ENCODE results near the gene LIPC. TPM values are rescaled to one million over a fixed set of nuclear protein-coding genes. Genes with fewer than 3 reads are reported as not detected.

LIPC gene
- polyA plus RNA-seq, 3 donors, result 0.37 TPM; not detected in 2

DNA sequence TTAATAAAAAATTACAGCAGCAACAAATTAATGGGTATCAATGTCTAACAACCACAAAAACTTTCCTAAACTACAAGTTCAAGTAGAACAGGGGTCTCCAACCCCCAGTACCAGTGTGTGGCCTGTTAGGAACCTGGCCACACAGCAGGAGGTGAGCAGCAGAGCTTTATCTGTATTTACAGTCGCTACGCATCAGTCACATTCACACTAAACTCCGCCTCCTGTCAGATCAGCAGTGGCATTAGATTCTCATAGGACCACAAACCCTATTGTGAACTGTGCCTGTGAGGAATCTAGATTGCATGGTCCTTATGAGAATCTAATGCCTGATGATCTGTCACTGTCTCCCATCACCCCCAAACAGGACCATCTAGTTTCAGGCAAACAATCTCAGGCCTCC is 18.5 kb upstream of the LIPC start:
- TF ChIP-seq, protein P1, sequence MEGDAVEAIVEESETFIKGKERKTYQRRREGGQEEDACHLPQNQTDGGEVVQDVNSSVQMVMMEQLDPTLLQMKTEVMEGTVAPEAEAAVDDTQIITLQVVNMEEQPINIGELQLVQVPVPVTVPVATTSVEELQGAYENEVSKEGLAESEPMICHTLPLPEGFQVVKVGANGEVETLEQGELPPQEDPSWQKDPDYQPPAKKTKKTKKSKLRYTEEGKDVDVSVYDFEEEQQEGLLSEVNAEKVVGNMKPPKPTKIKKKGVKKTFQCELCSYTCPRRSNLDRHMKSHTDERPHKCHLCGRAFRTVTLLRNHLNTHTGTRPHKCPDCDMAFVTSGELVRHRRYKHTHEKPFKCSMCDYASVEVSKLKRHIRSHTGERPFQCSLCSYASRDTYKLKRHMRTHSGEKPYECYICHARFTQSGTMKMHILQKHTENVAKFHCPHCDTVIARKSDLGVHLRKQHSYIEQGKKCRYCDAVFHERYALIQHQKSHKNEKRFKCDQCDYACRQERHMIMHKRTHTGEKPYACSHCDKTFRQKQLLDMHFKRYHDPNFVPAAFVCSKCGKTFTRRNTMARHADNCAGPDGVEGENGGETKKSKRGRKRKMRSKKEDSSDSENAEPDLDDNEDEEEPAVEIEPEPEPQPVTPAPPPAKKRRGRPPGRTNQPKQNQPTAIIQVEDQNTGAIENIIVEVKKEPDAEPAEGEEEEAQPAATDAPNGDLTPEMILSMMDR (IDR thresholded peaks at IDR 0.05), result no peak
- Histone ChIP-seq H4K20me1 (ENCODE audit: insufficient read depth, low read length) (no peaks in the 10 kb centered on the region), H3K36me3 (replicated peaks in 1 of 2; ENCODE audit: control insufficient read depth in 1 of 2, insufficient read depth in 2 of 2, low read length in 2 of 2) (no peaks in the 10 kb centered on the region), H3K27me3 (ENCODE audit: control insufficient read depth in 2 of 2, insufficient read depth in 2 of 2, low read length in 2 of 2) (no peaks in the 10 kb centered on the region), H3K9ac (ENCODE audit: insufficient read depth, low read length, poor library complexity, severe bottlenecking) (no peak overlapping the region), H3K4me3 (replicated peaks in 1 of 3; ENCODE audit: low read depth in 2 of 3, low read length in 3 of 3) (no peak overlapping the region), H3K27ac (ENCODE audit: low read depth in 1 of 2, low read length in 2 of 2) (no peak overlapping the region), H2AFZ (ENCODE audit: insufficient read depth, low read depth, low read length, poor library complexity, severe bottlenecking) (no peak overlapping the region), H3K9me3 (replicated peaks in 1 of 2; ENCODE audit: control insufficient read depth in 1 of 2, insufficient read depth in 1 of 2, low read length in 2 of 2) (no peaks in the 10 kb centered on the region), H3K79me2 (ENCODE audit: insufficient read depth, low read length) (no peaks in the 10 kb centered on the region), H3K4me1 (ENCODE audit: control insufficient read depth in 1 of 2, insufficient read depth in 2 of 2, low read length in 2 of 2) (no peaks in the 10 kb centered on the region), H3K4me2 (replicated peaks; ENCODE audit: extremely low read depth, low read length, poor library complexity, severe bottlenecking) (no peak overlapping the region)
- H3K9me3 Mint-ChIP-seq, result peaks cover 0 to 3% (median 0%) of the 10 kb centered on the region in 7 donors
- intact Hi-C loops (cut with micrococcal nuclease), result no loop called here
- no peak overlapping the region for H3K4me3 Mint-ChIP-seq
- DNase-seq, result no peak
- peaks cover 5% of the 10 kb centered on the region for H3K4me1 Mint-ChIP-seq
- H3K27me3 Mint-ChIP-seq (ENCODE audit: low read depth in 3 of 3), result peaks cover 0 to 4% (median under 1%) of the 10 kb centered on the region in 3 donors
- 93% methylated on average over 2 of the region's 3 CpGs for WGBS (ENCODE audit: insufficient coverage)
- no peaks in the 10 kb centered on the region for H3K36me3 Mint-ChIP-seq
- H3K27ac Mint-ChIP-seq, result no peak overlapping the region

DNA sequence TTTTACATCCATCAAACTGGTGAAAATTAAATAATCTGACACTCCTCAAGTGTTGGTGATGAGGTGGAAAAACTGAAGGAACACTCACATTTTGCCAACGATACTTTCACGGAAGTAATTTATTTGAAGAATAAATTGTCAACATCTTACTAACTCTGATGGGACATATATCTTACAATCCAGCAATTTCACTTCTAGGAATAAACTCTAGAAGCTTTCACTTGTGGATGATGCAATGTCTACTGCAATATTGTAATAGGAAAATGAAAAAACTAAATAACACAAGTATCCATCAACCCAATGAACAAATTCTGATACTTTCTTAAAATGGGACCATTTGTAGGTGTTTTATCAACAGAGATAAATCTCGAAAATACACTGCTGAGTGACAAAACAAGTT is 16.2 kb upstream of the LIPC start:
- Histone ChIP-seq H3K27ac (ENCODE audit: low read depth in 1 of 2, low read length in 2 of 2) (no peak overlapping the region), H2AFZ (ENCODE audit: insufficient read depth, low read depth, low read length, poor library complexity, severe bottlenecking) (no peak overlapping the region), H3K4me3 (replicated peaks in 1 of 3; ENCODE audit: low read depth in 2 of 3, low read length in 3 of 3) (no peak overlapping the region), H3K4me1 (ENCODE audit: control insufficient read depth in 1 of 2, insufficient read depth in 2 of 2, low read length in 2 of 2) (no peaks in the 10 kb centered on the region), H4K20me1 (ENCODE audit: insufficient read depth, low read length) (no peaks in the 10 kb centered on the region), H3K79me2 (ENCODE audit: insufficient read depth, low read length) (no peaks in the 10 kb centered on the region), H3K36me3 (replicated peaks in 1 of 2; ENCODE audit: control insufficient read depth in 1 of 2, insufficient read depth in 2 of 2, low read length in 2 of 2) (no peaks in the 10 kb centered on the region), H3K9me3 (replicated peaks in 1 of 2; ENCODE audit: control insufficient read depth in 1 of 2, insufficient read depth in 1 of 2, low read length in 2 of 2) (no peaks in the 10 kb centered on the region), H3K4me2 (replicated peaks; ENCODE audit: extremely low read depth, low read length, poor library complexity, severe bottlenecking) (no peak overlapping the region), H3K27me3 (ENCODE audit: control insufficient read depth in 2 of 2, insufficient read depth in 2 of 2, low read length in 2 of 2) (no peaks in the 10 kb centered on the region), H3K9ac (ENCODE audit: insufficient read depth, low read length, poor library complexity, severe bottlenecking) (no peak overlapping the region)
- DNase-seq, result no peak
- TF ChIP-seq, protein P1 (IDR thresholded peaks at IDR 0.05), result no peak
- H3K4me1 Mint-ChIP-seq, result no peaks in the 10 kb centered on the region
- peaks cover 0 to 3% (median 0%) of the 10 kb centered on the region in 7 donors for H3K9me3 Mint-ChIP-seq
- H3K36me3 Mint-ChIP-seq, result no peaks in the 10 kb centered on the region
- no peak overlapping the region for H3K4me3 Mint-ChIP-seq
- H3K27me3 Mint-ChIP-seq (ENCODE audit: low read depth in 3 of 3), result peaks cover 0 to 6% (median 2%) of the 10 kb centered on the region in 3 donors
- H3K27ac Mint-ChIP-seq, result no peak overlapping the region
- intact Hi-C loops (cut with micrococcal nuclease), result no loop called here
- no CpG with 5 or more reads among the region's 3 CpGs for WGBS (ENCODE audit: insufficient coverage)

Data from CD14-positive monocyte (primary cell).